Keratinocyte (primary cell): ENCODE results near the gene ATG4D. TPM values are rescaled to one million over a fixed set of nuclear protein-coding genes. Genes with fewer than 3 reads are reported as not detected.

Experiments
- DNase-seq: peaks from one replicate; pipeline ENCODE4 v3.0.0-alpha.2; 2011; ENCODE audit warnings: low read depth, missing footprints, low spot score
- FAIRE-seq: peaks from 2 replicates; lab custom pipeline; 2011; peaks lifted over from hg19 to GRCh38; lab: Jason Lieb, UNC
- H2AFZ ChIP-seq: 2 replicates; pipeline ENCODE4 v1.6.0; 2012; ENCODE audit warnings: low read length, control low read depth, inconsistent platforms; ENCODE audit not compliant: control insufficient read depth
- H3K27ac ChIP-seq: 2 replicates; pipeline ENCODE4 v1.5.1; 2011; ENCODE audit warnings: low read length; ENCODE audit not compliant: control insufficient read depth, insufficient read depth
- H3K27me3 ChIP-seq: 3 replicates; pipeline ENCODE4 v1.6.0; 2011; ENCODE audit warnings: low read length; ENCODE audit not compliant: control insufficient read depth, insufficient read depth; ENCODE audit errors: extremely low read depth
- H3K36me3 ChIP-seq, 2 experiments: 2 replicates in 1 of 2; 3 replicates in 1 of 2; pipeline ENCODE4 v1.5.1; 2011; ENCODE audit warnings: low read length in 2 of 2, mild to moderate bottlenecking in 1 of 2; ENCODE audit not compliant: control insufficient read depth in 2 of 2, insufficient read depth in 2 of 2; ENCODE audit errors: extremely low read depth in 1 of 2
- H3K4me1 ChIP-seq: 3 replicates; pipeline ENCODE4 v1.5.1; 2011; ENCODE audit warnings: low read length; ENCODE audit not compliant: control insufficient read depth, insufficient read depth; ENCODE audit errors: extremely low read depth
- H3K4me2 ChIP-seq: 3 replicates; pipeline ENCODE4 v1.6.0; 2011; ENCODE audit warnings: low read depth, low read length; ENCODE audit not compliant: control insufficient read depth, insufficient read depth; ENCODE audit errors: extremely low read depth
- H3K4me3 ChIP-seq, 3 experiments: fragments of 200-600 bp in 1 of 3; sonication (generic) in 1 of 3; 2 replicates in 2 of 3; 3 replicates in 1 of 3; pipeline ENCODE4 v1.5.1; 2011 to 2016; ENCODE audit warnings: low read length in 3 of 3, mild to moderate bottlenecking in 3 of 3, control low read depth in 2 of 3, inconsistent platforms in 1 of 3, low read depth in 1 of 3, mixed read lengths in 1 of 3, mixed run types in 1 of 3, moderate library complexity in 1 of 3; ENCODE audit not compliant: control insufficient read depth in 2 of 3, insufficient read depth in 2 of 3; ENCODE audit errors: extremely low read depth in 1 of 3
- H3K79me2 ChIP-seq: 2 replicates; pipeline ENCODE4 v1.6.0; 2012; ENCODE audit warnings: low read length; ENCODE audit not compliant: control insufficient read depth, insufficient read depth
- H3K9ac ChIP-seq: 3 replicates; pipeline ENCODE4 v1.6.0; 2011; ENCODE audit warnings: low read length; ENCODE audit not compliant: control insufficient read depth, insufficient read depth; ENCODE audit errors: extremely low read depth
- H3K9me1 ChIP-seq: 3 replicates; pipeline ENCODE4 v1.6.0; 2011; ENCODE audit warnings: low read length; ENCODE audit not compliant: control insufficient read depth, insufficient read depth; ENCODE audit errors: extremely low read depth
- H3K9me3 ChIP-seq: 2 replicates; pipeline ENCODE4 v1.5.1; 2012; ENCODE audit warnings: low read depth, low read length; ENCODE audit not compliant: control insufficient read depth
- H4K20me1 ChIP-seq: 3 replicates; pipeline ENCODE4 v1.6.0; 2011; ENCODE audit warnings: low read length; ENCODE audit not compliant: control insufficient read depth, insufficient read depth; ENCODE audit errors: extremely low read depth
- CTCF ChIP-seq, 3 experiments: IDR thresholded peaks in 1 of 3; conservative IDR thresholded peaks in 1 of 3; optimal IDR thresholded peaks in 1 of 3; 2 replicates in 2 of 3; 3 replicates in 1 of 3; pipeline versions ENCODE3 to v1.5.1; 2011; ENCODE audit warnings: low read length in 3 of 3, mild to moderate bottlenecking in 3 of 3, moderate library complexity in 2 of 3, control low read depth in 1 of 3, inconsistent platforms in 1 of 3; ENCODE audit not compliant: insufficient read depth in 2 of 3; ENCODE audit errors: extremely low read depth in 1 of 3
- EZH2 ChIP-seq: IDR thresholded peaks from one replicate; pipeline ENCODE4 v1.6.1; 2012; ENCODE audit warnings: inconsistent platforms, mild to moderate bottlenecking, low read length, moderate library complexity
- dilution Hi-C: fragments of 300-500 bp; cut with MboI; formaldehyde crosslinking; loops from one replicate; pipeline ENCODE4 v1.7.0; 2020; ENCODE audit warnings: low sequenced_read_pairs; ENCODE audit not compliant: extremely low pct_ligation_motif_present
- polyA minus RNA-seq, 3 experiments: library from RNA; depleted of rRNA, polyadenylated mRNA; stranded (reverse); fragments of >200 nt; gene quantifications; 1 replicate in 1 of 3; 2 replicates in 1 of 3; 3 replicates in 1 of 3; pipeline ENCODE4 v1.2.3, GENCODE V29; 2011
- polyA plus RNA-seq, 5 experiments: library from polyadenylated mRNA; depleted of rRNA in 3 of 5; stranded (reverse) in 3 of 5; stranded (forward) in 1 of 5; unstranded in 1 of 5; fragments of >200 nt; gene quantifications; 1 replicate in 1 of 5; 2 replicates in 3 of 5; 3 replicates in 1 of 5; pipeline versions ENCODE4 v1.2.1 to v1.2.3, GENCODE V29; 2011 to 2012; ENCODE audit warnings: missing spikeins in 2 of 5, low read depth in 1 of 5, low replicate concordance in 1 of 5

Gene ATG4D
- polyA plus RNA-seq (12.6 to 17.9 TPM (median 15.5 TPM) in 3 replicates), polyA minus RNA-seq (8.8 to 43.4 TPM (median 16.2 TPM) in 3 replicates)
- 6.1 TPM for polyA plus RNA-seq (2011; ENCODE audit: low read depth)
- polyA plus RNA-seq (2011; cell fraction: cytosol; rRNA removed) = 12.4 and 19.5 TPM in 2 replicates
- polyA plus RNA-seq (2011; cell fraction: nucleus; rRNA removed) = 22.0 and 29.4 TPM in 2 replicates
- 19.0 and 37.1 TPM in 2 replicates for polyA plus RNA-seq (2012; ENCODE audit: low replicate concordance)
- polyA minus RNA-seq (2011; cell fraction: cytosol; rRNA and poly(A)+ RNA removed) = 30.3 TPM
- 9.8 and 10.8 TPM in 2 replicates for polyA minus RNA-seq (2011; cell fraction: nucleus; rRNA and poly(A)+ RNA removed)

GRCh38 chr19:10543420-10544241, at the start of gene ATG4D:
Gene ATG4D (plus strand): TSS chr19:10543904. CDS start chr19:10544091, 187 bp downstream.
- Histone ChIP-seq H3K36me3 (peaks cover 7 to 9% of the 10 kb centered on the region in 2 experiments), H3K4me3 (peak within 1 kb of the TSS; percentile 61 to 86 (median 68)), H3K9ac (peak within 1 kb of the TSS; percentile 82), H3K9me3 (no peaks in the 10 kb centered on the region), H3K79me2 (peaks cover 10% of the 10 kb centered on the region), H3K9me1 (no peaks in the 10 kb centered on the region), H3K27me3 (no peaks in the 10 kb centered on the region), H2AFZ (peak within 1 kb of the TSS; percentile 83), H3K4me1 (peaks cover 9% of the 10 kb centered on the region), H4K20me1 (no peaks in the 10 kb centered on the region), H3K27ac (peak within 1 kb of the TSS; percentile 43), H3K4me2 (peak within 1 kb of the TSS; percentile 61)
- no peak for DNase-seq
- dilution Hi-C loops = no loop called here
- FAIRE-seq = no peak
- TF ChIP-seq CTCF (optimal IDR thresholded peaks at IDR 0.05 in 1 of 3, IDR thresholded peaks at IDR 0.05 in 1 of 3, conservative IDR thresholded peaks at IDR 0.05 in 1 of 3; ENCODE audit: extremely low read depth in 1 of 3, insufficient read depth in 2 of 3, low read length in 3 of 3) (no peak), EZH2 (no peak)

- peaks cover 36% of the 10 kb centered on the region for H3K79me2 ChIP-seq
- TF ChIP-seq CTCF (optimal IDR thresholded peaks at IDR 0.05 in 1 of 3, IDR thresholded peaks at IDR 0.05 in 1 of 3, conservative IDR thresholded peaks at IDR 0.05 in 1 of 3; ENCODE audit: extremely low read depth in 1 of 3, insufficient read depth in 2 of 3, low read length in 3 of 3) (no peak), EZH2 (no peak)
- no peaks in the 10 kb centered on the region for H4K20me1 ChIP-seq
- peaks cover 3% of the 10 kb centered on the region for H3K4me1 ChIP-seq
- no peak overlapping the region for H3K27ac ChIP-seq
- dilution Hi-C loops = no loop called here
- H3K9ac ChIP-seq = no peak overlapping the region
- DNase-seq (no peak), FAIRE-seq (no peak)
- peaks cover 11 to 12% of the 10 kb centered on the region in 2 experiments for H3K36me3 ChIP-seq
- H3K9me3 ChIP-seq = no peaks in the 10 kb centered on the region
- peaks cover 2% of the 10 kb centered on the region for H3K9me1 ChIP-seq
- H3K4me3 ChIP-seq = no peak overlapping the region
- no peak overlapping the region for H2AFZ ChIP-seq
- H3K27me3 ChIP-seq = no peaks in the 10 kb centered on the region
- H3K4me2 ChIP-seq = no peak overlapping the region
Measured at GRCh38 chr19:10497371-10497770, 46.3 kb upstream of the ATG4D start.
